ENCODE measurements around the gene ANKRD29. TPM values are rescaled to one million over a fixed set of nuclear protein-coding genes. Genes with fewer than 3 reads are reported as not detected.

ANKRD29 gene
- total and polyA plus RNA-seq, 10 of the 15 experiments (the other 5 are each of a cell fraction or from before 2014, with no cell fraction given), result 0.53 to 9.2 (median 1.6) TPM

- DNase-seq (ENCODE audit: low read depth, low spot score), result no peak
- BruUV-seq (replicated peaks), result no TSS peak
- ChIA-PET CTCF (interaction anchor here (0.9 to 2.7 kb wide), 8 partner anchors 12 to 103 kb away, joined by 3 to 15 read pairs (median 4); no protein-coding TSS in a partner anchor), RAD21 (ENCODE audit: unreplicated experiment) (interaction anchor here (1.3 kb wide), 1 partner anchor 15 kb away, joined by 4 read pairs; no protein-coding TSS in a partner anchor), POLR2A (no interaction called here), SMC1A (ENCODE audit: uncharacterized antibody, unreplicated experiment) (interaction anchor here (1.2 to 4.7 kb wide), 3 partner anchors 9 to 15 kb away, joined by 4 to 23 read pairs (median 6); no protein-coding TSS in a partner anchor)
- Histone ChIP-seq H3K27me3 (replicated peaks in 1 of 2; ENCODE audit: control insufficient read depth in 2 of 2, insufficient read depth in 2 of 2, low read length in 1 of 2) (no peaks in the 10 kb centered on the region), H3K4me1 (ENCODE audit: control insufficient read depth, insufficient read depth, low read length) (no peaks in the 10 kb centered on the region), H4K20me1 (ENCODE audit: control insufficient read depth, insufficient read depth) (no peaks in the 10 kb centered on the region), H3K4me2 (ENCODE audit: control insufficient read depth, insufficient read depth) (no peak overlapping the region), H3K27ac (ENCODE audit: control insufficient read depth, insufficient read depth) (no peak overlapping the region), H3K4me3 (no peak overlapping the region), H3K79me2 (ENCODE audit: control insufficient read depth, insufficient read depth, low read length) (no peaks in the 10 kb centered on the region), H2AFZ (ENCODE audit: control insufficient read depth, low read depth, low read length) (no peak overlapping the region), H3K36me3 (ENCODE audit: control insufficient read depth in 2 of 2, insufficient read depth in 2 of 2, low read length in 1 of 2) (no peaks in the 10 kb centered on the region), H3K9ac (ENCODE audit: control insufficient read depth, insufficient read depth, low read length) (no peak overlapping the region), H3K9me3 (replicated peaks; ENCODE audit: control insufficient read depth, insufficient read depth, low read length) (no peaks in the 10 kb centered on the region)
- intact Hi-C loops (cut with micrococcal nuclease; ENCODE audit: unreplicated experiment), result no loop called here
- no peak for ATAC-seq
- in situ Hi-C loops (cut with MboI), result no loop called here
- 55% methylated on average over 1 of the region's 1 CpG for WGBS (ENCODE audit: insufficient coverage, insufficient replicate concordance, low lambda C conversion rate, missing lambda C conversion rate)
- no peak for TF ChIP-seq YBX1 (IDR thresholded peaks at IDR 0.05)
- no peak for TF ChIP-seq STAT3 (IDR thresholded peaks at IDR 0.05; ENCODE audit: low read depth, low read length)
- no peak for TF ChIP-seq HCFC1 (IDR thresholded peaks at IDR 0.05; ENCODE audit: low read length)
- TF ChIP-seq TAF1 (IDR thresholded peaks at IDR 0.05; ENCODE audit: borderline replicate concordance, low read depth, low read length), result no peak
- no peak for FAIRE-seq
Observed at GRCh38 chr18:23599809-23600208, 62.9 kb downstream of the ANKRD29 start.

- Histone ChIP-seq H2AFZ (ENCODE audit: control insufficient read depth, low read depth, low read length) (no peak overlapping the region), H3K4me2 (ENCODE audit: control insufficient read depth, insufficient read depth) (no peak overlapping the region), H3K36me3 (ENCODE audit: control insufficient read depth in 2 of 2, insufficient read depth in 2 of 2, low read length in 1 of 2) (no peaks in the 10 kb centered on the region), H3K9ac (ENCODE audit: control insufficient read depth, insufficient read depth, low read length) (no peak overlapping the region), H3K4me3 (no peak overlapping the region), H3K27me3 (replicated peaks in 1 of 2; ENCODE audit: control insufficient read depth in 2 of 2, insufficient read depth in 2 of 2, low read length in 1 of 2) (no peaks in the 10 kb centered on the region), H3K9me3 (replicated peaks; ENCODE audit: control insufficient read depth, insufficient read depth, low read length) (no peaks in the 10 kb centered on the region), H3K79me2 (ENCODE audit: control insufficient read depth, insufficient read depth, low read length) (no peaks in the 10 kb centered on the region), H4K20me1 (ENCODE audit: control insufficient read depth, insufficient read depth) (no peaks in the 10 kb centered on the region), H3K4me1 (ENCODE audit: control insufficient read depth, insufficient read depth, low read length) (no peaks in the 10 kb centered on the region), H3K27ac (ENCODE audit: control insufficient read depth, insufficient read depth) (no peak overlapping the region)
- WGBS (ENCODE audit: insufficient coverage, insufficient replicate concordance, low lambda C conversion rate, missing lambda C conversion rate), result 39% methylated on average over 7 of the region's 7 CpGs
- ATAC-seq (no peak), DNase-seq (ENCODE audit: low read depth, low spot score) (no peak), FAIRE-seq (no peak)
- CTCF ChIA-PET, result no interaction called here
- BruUV-seq (replicated peaks), result no TSS peak
- POLR2A ChIA-PET, result interaction anchor here (1.6 to 1.7 kb wide), 2 partner anchors 10 to 16 kb away, joined by 3 to 4 read pairs; no protein-coding TSS in a partner anchor
- intact Hi-C loops (cut with micrococcal nuclease; ENCODE audit: unreplicated experiment) (no loop called here), in situ Hi-C loops (cut with MboI) (no loop called here)
- RAD21 ChIA-PET (ENCODE audit: unreplicated experiment), result no interaction called here
- SMC1A ChIA-PET (ENCODE audit: uncharacterized antibody, unreplicated experiment), result interaction anchor here (1.0 to 1.6 kb wide), 2 partner anchors 10 to 22 kb away, joined by 4 read pairs; partner anchors contain the start of gene NPC1
- TF ChIP-seq SIN3A (IDR thresholded peaks at IDR 0.05; ENCODE audit: low read depth, low read length) (no peak), NBN (IDR thresholded peaks at IDR 0.05) (0 out of 2 replicates have a peak, but pooled peaks have one; percentile 25), RAD51 (IDR thresholded peaks at IDR 0.05) (peak; percentile 63), JUNB (IDR thresholded peaks at IDR 0.05) (no peak), ELK1 (IDR thresholded peaks at IDR 0.05; ENCODE audit: low read depth, low read length) (no peak), USF2 (IDR thresholded peaks at IDR 0.05; ENCODE audit: borderline replicate concordance, low read depth, low read length) (peak; percentile 9; the same call in 1 of the 2 replicates), ZNF687 (IDR thresholded peaks at IDR 0.05) (peak; percentile 69), SUPT20H (IDR thresholded peaks at IDR 0.05; ENCODE audit: borderline replicate concordance, control insufficient read depth, low read depth, low read length) (no peak), CHD1 (IDR thresholded peaks at IDR 0.05; ENCODE audit: low read depth, low read length) (no peak)
Observed at GRCh38 chr18:23596183-23596582, 66.5 kb downstream of the ANKRD29 start.
